GM19328 (cell line): Measurements from ENCODE around the gene ZC3H15.
"Not testable (repeated sequence)": the region's sequence is repeated elsewhere in the genome, so short reads cannot be mapped to it uniquely, and the experiment has no call there.

ENCODE experiments used
- ATAC-seq: cut with Tn5 transposase; IDR thresholded peaks from one replicate; pipeline ENCODE4 v1.9.1; 2021; ENCODE audit warnings: mild to moderate bottlenecking, moderate library complexity; ENCODE audit not compliant: unreplicated experiment

ZC3H15 gene

DNA sequence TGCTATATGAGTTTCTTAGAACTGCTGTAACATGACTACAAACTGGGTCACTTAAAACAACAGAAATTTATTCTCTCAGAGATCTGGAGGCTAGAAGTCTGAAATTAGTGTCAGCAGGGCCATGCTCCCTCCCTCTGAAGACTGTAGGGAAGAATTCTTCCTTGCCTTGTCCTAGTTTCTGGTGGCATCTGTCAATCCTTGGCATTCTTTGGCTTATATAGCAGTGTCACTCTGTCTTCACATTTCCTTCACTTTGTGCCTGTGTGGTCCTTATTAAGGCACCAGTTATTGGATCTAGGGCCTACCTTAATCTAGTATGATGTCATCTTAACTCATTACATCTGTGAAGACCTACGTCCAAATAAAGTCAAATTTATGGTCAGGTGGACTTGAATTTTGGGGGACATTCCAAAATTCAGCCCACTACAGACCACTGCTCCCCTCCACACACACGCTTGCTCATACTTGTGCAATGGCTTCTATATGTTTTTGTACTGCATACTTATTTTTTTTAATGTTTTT is 7.6 kb downstream of the ZC3H15 start:
- ATAC-seq = no peak

DNA sequence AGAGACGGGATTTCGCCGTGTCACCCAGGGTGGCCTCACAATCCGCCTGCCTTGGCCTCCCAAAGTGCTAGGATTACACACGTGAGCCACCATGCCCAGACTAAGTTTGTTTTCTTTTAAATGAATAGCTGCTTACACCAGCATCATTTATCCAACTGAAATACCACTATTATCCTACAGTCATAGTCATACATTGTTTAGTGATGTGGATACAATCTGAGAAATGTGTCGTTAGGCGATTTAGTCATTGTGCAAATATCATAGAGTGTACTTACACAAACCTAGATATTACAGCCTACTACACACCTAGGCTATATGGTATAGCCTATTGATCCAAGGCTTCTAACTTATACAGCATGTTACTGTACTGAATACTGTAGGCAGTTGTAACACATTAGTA is 10.3 kb downstream of the ZC3H15 start:
- no peak for ATAC-seq

GRCh38 chr2:186497928-186498327 is 11.9 kb downstream of the ZC3H15 start:
- ATAC-seq = no peak

DNA sequence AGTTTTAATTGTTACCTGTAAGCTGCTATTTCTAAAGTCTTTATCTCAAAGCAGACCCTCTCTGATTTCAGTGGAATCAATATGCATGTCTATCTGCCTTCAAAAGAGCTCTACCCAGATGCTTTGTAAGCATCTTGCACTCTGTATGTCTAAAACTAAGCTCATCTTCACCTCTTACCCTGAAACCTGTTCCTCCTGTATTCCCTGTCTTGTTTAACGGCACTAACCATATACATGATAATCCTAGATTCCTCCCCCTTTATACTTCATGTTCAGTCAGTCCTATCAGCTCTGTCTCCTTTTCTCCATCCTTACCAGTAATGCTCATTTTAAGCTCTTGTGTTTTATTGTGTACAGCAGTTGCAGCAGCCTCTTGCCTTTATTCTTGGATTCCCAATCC is 12.8 kb downstream of the ZC3H15 start:
- ATAC-seq = no peak

DNA sequence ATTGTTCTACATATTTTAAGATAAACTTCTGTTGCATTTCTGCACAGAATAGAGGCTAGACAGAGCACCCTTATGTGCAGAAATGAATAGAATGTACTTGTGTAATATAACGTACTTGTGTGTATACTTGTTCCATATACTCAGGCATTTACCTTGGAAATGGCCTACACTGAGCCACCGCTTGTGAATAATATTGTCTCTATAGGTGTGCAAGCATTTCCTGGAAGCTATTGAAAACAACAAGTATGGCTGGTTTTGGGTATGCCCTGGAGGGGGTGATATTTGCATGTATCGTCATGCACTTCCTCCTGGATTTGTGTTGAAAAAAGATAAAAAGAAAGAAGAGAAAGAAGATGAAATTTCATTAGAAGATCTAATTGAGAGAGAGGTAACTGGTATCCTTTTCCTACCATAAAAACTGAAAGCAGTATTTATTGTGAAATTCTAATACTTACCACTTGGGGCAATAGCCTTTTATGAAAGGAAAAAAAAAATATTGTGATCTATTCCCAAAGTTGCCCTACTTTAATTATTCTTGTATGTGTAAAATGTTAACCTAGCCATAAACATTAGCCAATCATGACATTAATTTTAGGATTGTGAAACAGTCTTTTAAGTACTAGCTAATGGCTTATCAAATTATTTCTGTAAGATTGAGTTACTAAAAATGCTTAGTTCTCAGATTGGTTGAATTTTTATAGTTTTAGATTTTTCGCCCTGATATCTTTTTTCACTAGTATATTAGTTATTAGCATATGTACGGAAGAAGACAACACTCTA is 18.0 kb downstream of the ZC3H15 start:
- ATAC-seq = no peak

- no peak for ATAC-seq
Measured at GRCh38 chr2:186508263-186508662, 22.2 kb downstream of the ZC3H15 start.

- no peak for ATAC-seq
Measured at GRCh38 chr2:186515376-186515775, 29.3 kb downstream of the ZC3H15 start.

DNA sequence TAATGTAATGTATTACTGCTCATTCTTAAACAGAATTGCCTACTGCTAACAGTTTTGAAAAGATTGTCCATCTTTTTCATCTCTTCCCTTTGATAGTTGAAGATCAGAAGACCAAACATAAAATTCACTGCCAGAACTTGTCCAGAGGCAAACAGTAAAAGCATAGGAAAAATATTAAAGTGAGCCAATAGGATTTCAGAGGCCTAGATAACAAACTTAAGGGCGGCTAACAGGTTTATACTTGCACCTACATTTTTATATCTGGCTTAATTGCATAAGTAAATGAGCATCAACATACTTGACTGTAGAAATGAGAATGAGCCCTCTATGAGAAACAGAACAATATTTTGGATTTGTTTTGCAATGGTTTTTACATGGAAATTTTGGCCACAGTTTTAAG is 30.3 kb downstream of the ZC3H15 start:
- ATAC-seq = no peak

- ATAC-seq = no peak
Measured at GRCh38 chr2:186517090-186517489, 31.0 kb downstream of the ZC3H15 start.

- no peak for ATAC-seq
Measured at GRCh38 chr2:186518291-186518690, 32.2 kb downstream of the ZC3H15 start.

- ATAC-seq = no peak
Measured at GRCh38 chr2:186518945-186519344, 32.9 kb downstream of the ZC3H15 start.

DNA sequence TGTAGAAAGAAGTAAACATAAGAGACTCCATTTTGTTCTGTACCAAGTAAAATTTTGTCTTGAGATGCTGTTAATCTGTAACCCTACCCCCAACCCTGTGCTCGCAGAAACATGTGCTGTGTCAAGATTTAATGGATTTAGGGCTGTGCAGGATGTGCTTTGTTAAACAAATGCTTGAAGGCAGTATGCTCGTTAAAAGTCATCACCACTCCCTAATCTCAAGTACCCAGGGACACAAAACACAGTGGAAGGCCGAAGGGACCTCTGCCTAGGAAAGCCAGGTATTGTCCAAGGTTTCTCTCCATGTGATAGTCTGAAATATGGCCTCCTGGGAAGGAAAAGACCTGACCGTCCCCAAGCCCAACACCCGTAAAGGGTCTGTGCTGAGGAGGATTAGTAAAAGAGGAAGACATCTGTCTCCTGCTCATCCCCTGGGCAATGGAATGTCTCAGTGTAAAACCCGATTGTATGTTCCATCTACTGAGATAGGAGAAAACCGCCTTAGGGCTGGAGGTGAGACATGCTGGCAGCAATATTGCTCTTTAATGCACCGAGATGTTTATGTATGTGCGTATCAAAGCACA is 35.6 kb downstream of the ZC3H15 start:
- not testable (repeated sequence) for ATAC-seq

DNA sequence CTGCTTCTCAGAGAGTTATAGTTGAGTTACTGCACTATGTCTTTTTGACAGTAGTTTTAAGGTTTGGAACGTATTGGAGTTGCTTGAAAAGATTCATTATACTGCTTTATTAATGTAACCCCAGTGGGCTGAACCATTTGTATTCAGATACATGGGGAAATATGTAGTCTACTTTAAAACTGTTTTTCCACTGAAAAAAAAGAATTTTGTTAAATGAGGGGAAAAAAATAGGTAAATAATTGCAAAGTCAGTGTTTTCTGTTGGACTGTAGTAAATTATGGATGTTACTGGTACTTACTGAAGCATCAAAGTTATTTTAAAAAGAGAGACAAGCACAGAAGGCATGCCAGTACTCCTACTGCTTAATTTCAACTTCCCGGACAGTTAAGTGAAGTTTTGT is 36.4 kb downstream of the ZC3H15 start:
- no peak for ATAC-seq

DNA sequence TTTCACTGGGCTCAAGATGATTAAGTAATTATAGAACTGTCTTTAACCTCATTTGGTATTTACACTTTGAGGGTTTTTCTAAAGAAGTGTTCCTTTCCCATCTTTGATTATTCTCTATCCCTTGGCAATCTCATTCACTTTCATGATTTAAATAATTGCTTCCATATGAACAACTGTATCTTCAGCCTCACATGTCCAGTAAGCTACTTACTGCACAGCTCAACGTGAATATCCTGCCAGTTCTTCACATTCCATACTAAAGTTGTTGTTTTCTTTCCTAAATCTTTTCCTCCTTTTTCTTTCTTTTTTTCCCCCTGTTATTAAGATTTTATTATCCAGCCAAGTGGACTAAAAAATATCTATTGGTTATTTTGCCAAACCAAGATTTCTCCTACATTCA is 37.7 kb downstream of the ZC3H15 start:
- ATAC-seq = no peak

DNA sequence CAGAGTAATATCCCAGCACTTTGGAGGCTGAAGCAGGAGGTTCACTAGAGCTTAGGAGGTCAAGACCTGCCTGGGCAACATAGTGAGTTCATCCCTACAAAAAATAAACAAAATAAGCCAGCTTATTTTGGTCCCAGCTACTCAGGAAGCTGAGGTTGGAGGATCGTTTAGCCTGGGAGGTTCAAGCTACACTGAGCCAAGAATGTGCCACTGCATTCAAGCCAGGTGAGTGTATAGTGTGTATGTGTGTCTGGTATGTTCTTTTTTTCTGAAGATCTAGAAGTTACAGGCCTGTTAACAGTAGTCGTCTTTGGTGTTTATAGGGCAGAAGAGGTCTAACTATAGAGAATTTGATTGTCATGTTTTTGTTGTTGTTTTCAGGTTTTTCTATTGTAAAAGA is 40.2 kb downstream of the ZC3H15 start:
- ATAC-seq = no peak

GRCh38 chr2:186530314-186530713 is 44.3 kb downstream of the ZC3H15 start:
- ATAC-seq = no peak

- no peak for ATAC-seq
Measured at GRCh38 chr2:186531257-186531775, 45.3 kb downstream of the ZC3H15 start.

DNA sequence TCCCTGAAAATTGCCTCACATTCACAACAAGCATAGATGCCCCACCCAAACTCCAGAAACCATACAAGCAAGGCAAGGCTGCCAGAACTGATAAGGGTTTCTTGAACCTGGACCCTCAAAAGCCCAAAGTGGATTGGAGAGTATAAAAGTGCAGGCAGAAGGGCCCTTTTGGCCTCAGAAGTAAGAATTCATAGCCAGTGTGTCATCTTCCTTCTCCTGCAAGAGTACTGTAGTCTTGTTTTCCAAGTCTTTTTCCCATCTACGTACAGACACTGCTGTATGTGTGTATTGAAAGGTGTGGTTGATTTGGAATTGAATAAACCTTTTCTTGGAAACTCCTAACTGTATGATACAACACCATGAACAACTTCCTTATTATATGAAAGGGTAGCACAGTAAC is 46.8 kb downstream of the ZC3H15 start:
- ATAC-seq = no peak

- ATAC-seq = no peak
Measured at GRCh38 chr2:186533717-186534116, 47.7 kb downstream of the ZC3H15 start.

GRCh38 chr2:186534406-186534805 is 48.3 kb downstream of the ZC3H15 start:
- no peak for ATAC-seq

DNA sequence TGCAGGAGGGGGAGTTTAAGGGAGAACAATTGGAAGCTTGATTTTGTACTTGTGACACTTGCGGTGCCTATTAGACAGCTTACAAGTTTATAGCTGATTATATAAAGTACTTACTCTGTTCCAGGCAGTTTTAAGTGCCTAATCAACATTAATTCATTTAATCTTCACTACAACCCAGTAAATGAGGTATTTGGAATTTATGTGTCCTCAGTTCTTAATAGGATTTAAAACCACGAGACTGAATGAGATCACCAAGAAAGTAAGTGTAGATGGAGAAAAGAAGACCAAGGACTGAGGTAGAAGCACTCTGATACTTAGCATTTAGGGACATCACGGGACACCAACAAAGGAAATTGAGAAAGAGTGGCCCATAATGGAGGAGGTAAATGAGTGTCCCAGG is 49.8 kb downstream of the ZC3H15 start:
- no peak for ATAC-seq

GRCh38 chr2:186537019-186537418 is 51.0 kb downstream of the ZC3H15 start:
- ATAC-seq = no peak
